ENCODE measurements around the gene BCAR3.
"Not testable (repeated sequence)": the region's sequence is repeated elsewhere in the genome, so short reads cannot be mapped to it uniquely, and the experiment has no call there.

BCAR3 gene

GRCh38 chr1:93667642-93668041 is 14.0 kb downstream of the BCAR3 start:
- DNase-seq: no peak

DNA sequence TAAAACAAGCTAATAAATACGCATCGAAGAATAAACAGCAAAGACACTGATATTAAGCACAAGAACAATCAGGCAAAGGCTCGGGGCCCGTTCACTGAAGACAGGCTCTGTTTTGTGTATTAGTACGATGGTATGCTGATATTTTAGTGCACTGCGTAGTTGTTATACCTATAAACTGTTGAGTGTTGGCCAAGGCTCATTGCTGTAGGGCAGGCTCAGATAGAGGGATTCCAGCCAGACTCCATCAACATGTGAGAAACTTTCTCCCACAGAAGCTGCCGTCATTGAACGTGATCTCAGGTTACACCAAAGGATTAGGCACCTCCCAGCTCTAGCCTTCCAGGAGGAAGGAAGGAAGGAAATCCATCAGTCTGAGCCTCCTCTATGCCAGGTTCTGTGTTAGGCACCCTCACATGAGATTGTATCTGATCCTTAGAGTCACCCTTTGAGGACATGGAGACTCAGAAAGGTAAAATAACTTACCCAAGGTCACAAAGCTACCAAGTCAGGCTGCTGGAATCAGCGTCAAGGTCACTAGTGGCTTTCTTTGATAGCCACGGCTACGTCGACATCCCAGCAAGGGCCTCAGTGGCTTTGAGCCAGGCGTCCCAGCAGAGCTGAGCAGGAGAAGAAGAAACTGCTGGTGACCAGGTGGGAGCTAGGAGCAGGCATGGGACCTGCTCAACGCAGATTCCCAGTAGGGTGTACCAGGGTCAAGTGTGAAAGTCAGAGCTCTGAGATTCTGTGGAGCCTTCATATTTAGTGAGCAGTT is 14.8 kb downstream of the BCAR3 start:
- DNase-seq: no peak

DNA sequence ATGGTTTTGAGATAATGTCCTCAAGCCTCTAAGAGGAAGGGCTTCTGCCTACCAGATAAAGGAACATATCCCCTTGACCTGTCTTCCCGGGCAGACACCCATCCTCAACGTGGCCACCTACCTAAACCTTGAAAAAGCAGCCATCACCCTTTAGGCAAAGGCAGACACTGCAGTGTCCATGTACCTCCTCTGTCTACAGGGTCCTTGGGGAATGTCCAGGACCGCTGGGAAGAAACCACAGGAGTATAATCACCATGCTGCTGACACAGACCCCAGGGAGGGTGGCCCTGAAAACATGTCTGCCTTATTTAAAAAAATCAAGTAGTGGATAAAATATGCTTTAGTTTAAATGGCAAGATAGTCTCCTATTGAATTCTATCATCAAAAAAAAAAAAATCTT is 16.6 kb downstream of the BCAR3 start:
- no peak for DNase-seq

DNA sequence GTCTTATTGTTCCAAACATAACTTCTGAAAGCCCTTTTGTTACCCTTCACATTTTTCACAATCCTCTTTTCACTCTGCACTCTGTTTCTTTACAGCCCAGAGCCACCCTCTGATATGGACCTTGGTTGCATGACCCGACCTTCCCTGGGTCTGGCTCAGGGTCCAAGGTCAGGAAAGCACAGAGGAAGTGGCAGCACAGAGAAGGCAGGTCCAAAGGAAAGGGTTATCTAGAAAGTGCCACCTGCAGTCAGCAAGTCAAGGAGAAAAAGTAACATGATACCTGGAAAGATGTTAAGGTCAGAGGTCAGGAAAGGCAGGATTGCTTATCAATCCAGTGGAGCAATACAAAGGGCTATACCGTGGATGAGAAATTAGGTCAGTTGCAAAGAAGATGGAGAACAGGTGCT is 18.4 kb downstream of the BCAR3 start:
- DNase-seq: no peak

GRCh38 chr1:93662481-93663207 is 19.0 kb downstream of the BCAR3 start:
- DNase-seq: no peak

DNA sequence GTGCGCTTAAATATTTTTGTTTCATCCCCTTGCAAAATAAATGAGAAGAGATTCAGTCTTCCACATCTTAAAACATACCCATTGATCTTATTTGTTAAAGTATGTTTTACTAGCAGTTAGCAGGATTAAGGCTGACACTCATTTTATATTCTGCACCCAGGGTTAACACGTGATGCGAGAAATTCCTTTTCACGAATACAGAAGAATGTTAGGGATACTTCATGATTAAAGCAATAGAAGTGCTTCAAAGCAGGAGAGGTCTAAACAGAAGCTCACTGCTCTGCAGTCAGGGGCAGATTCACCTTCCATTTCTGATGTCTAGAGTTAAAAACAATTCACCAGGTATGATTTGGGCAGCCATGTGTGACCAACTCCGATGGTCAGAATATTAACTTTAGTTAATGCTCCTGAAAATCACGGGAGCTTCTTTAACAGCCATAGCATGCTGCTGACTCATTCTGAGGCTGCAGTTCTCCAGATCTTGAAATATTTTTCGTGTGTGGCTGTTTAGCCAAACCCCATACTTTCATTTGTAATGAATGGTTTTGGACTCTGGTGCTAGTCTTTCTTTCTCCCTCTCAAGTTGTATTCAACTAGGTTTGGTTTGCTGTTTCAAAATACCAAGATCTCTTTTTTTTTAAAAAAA is 19.7 kb downstream of the BCAR3 start:
- DNase-seq: peak; percentile 59

DNA sequence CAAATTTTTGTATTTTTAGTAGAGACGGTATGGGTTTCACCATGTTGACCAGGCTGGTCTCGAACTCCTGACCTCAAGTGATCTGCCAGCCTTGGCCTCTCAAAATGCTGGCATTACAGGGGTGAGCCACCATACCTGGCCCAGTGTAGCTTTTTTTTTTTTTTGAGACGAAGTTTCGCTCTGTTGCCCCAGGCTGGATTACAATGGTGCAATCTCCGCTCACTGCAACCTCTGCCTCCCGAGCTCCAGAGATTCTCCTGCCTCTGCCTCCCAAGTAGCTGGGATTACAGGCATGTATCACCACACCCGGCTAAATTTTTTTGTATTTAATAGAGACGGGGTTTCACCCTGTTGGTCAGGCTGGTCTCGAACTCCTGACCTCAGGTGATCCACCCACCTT is 20.3 kb downstream of the BCAR3 start:
- not testable (repeated sequence) for DNase-seq

DNA sequence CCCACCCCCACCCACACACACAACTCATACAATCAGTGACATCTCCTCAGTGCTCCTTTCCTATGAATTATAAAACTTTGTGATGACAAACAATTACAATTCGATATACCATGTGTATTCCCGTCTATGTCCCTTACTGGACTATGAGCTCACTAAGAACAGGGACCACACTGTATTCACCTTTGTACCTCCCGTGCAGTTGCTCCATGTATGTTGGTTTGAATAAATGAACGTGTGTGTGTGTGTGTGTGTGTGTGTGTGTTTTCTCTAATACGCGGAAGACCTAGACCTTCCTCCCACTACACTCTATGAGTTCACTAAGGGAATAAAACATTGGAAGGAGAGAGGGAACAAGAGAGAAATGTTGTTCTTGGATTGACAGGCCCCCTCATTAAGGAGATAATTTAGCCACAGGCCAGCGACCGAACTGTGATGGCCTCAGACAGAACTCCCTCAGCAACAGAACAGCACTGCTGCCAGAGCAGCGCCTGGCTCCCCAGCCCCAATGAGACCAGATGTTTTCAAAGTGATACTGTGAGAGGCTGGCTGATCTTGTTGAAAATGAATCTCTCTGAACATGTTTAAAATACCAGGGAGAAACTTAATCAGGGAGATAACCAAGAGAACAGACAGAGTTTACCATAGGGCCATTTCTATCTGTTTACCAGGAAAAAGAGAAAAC is 21.7 kb downstream of the BCAR3 start:
- peak; percentile 87 for DNase-seq

- DNase-seq: no peak
Observed at GRCh38 chr1:93658188-93658587, 23.4 kb downstream of the BCAR3 start.

- peak; percentile 17 for DNase-seq
Observed at GRCh38 chr1:93656491-93656890, 25.1 kb downstream of the BCAR3 start.

- DNase-seq: no peak
Observed at GRCh38 chr1:93653656-93654055, 28.0 kb downstream of the BCAR3 start.

DNA sequence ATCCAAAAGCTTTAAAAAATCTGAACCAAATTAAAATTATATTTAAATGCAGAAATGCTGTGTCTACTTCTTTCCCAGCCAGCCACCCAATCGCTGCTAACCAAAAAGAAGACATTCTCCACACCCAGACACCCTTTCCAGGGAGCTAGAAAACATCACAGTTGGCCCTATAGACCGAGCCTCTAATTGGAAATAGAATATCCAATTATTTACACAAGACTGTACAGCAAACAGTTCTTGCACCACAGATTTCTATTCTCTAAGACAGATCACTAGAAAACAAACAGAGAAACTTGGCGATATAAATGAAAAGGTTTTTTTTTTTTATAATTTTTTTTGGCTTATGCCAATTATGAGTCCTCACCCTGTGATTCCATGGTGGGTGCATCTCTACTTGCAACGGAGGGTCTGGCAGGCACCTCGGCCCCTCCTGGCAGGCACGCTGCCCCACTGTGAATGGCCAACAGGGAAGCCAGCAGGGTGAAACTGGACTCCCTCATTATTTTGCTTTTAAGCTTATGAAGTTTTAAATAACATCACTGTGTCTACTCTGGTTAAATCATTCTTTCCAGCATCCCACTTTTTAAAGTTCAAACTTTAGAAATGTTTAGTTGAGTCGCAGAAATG is 29.2 kb downstream of the BCAR3 start:
- no peak for DNase-seq

GRCh38 chr1:93651695-93652094 is 29.9 kb downstream of the BCAR3 start:
- no peak for DNase-seq

DNA sequence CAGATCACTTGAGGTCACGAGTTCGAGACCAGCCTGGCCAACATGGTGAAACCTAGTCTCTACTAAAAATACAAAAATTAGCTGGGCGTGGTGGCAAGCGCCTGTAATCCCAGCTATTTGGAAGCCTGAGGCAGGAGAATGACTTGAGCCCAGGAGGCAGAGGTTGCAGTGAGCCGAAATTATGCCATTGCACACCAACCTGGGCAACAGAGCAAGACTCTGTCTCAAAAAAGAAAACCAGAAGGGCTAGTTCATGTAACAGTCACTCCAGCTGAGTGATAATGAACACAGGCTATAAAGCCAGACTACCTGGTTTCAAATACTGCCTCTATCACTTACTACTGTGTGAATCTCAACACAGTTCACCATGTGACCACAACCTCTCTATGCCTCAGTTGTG is 31.5 kb downstream of the BCAR3 start:
- DNase-seq: not testable (repeated sequence)

GRCh38 chr1:93649231-93649630 is 32.4 kb downstream of the BCAR3 start:
- no peak for DNase-seq

- DNase-seq: no peak
Observed at GRCh38 chr1:93648656-93649055, 33.0 kb downstream of the BCAR3 start.

- DNase-seq: no peak
Observed at GRCh38 chr1:93641527-93641926, 40.1 kb downstream of the BCAR3 start.

- no peak for DNase-seq
Observed at GRCh38 chr1:93640656-93641440, 40.8 kb downstream of the BCAR3 start.

DNA sequence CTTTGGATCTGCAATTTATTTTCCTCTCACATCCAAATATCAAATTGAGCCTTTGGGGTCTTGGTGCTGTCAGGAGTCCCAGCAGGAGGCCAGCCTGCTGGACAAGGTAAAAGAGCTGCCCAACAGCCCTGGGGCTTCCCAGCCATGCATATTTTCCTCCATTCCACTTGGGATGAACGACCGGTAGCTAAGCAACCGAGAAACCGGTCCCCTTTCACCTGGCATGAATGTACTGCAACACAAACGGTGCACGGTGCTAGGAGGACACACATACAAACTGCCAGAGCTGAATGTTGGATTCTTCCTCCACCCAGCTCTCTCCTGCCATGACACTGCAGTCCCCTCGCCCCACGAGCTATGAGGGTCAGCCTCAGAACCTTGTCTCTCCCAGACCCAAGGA is 42.7 kb downstream of the BCAR3 start:
- no peak for DNase-seq

GRCh38 chr1:93638307-93638847 is 43.3 kb downstream of the BCAR3 start:
- DNase-seq: no peak

DNA sequence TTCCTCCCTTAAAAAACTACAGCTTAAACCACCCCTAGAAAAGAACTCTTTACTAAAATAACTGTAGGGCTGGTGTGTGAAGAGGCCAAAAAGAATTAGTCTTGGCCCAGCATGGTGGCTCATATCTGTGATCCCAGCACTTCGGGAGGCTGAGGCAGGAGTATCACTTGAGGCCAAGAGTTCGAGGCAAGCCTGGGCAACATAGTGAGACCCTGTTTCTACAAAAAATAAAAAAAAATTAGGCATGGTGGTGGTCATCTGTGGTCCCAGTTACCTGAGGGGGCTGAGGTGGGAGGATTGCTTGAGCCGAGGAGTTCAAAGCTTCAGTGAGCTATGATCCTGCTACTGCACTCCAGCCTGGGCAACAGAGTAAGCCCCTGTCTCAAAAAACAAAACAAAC is 44.9 kb downstream of the BCAR3 start:
- no peak for DNase-seq

Measured in hematopoietic multipotent progenitor cell treated with erythropoietin and hydrocortisone succinate and interleukin-3 and kit ligand, for 6 days (in vitro differentiated cells).